ENCODE results near the gene PCARE.

Gene PCARE

GRCh38 chr2:29035016-29035745 is 39.1 kb downstream of the PCARE start:
- H3K9me3 ChIP-seq (ENCODE audit: insufficient read depth, low read depth, low read length) = no peaks in the 10 kb centered on the region
- H3K79me2 ChIP-seq (ENCODE audit: insufficient read depth, low read length) = no peaks in the 10 kb centered on the region
- H3K4me1 ChIP-seq (ENCODE audit: insufficient read depth, low read length, poor library complexity, severe bottlenecking) = peaks cover 37% of the 10 kb centered on the region
- H3K27me3 ChIP-seq (ENCODE audit: insufficient read depth, low read length, poor library complexity, severe bottlenecking) = no peaks in the 10 kb centered on the region
- no peak overlapping the region for H2AFZ ChIP-seq (ENCODE audit: low read length)
- H3K36me3 ChIP-seq (ENCODE audit: insufficient read depth, low read length) = no peaks in the 10 kb centered on the region
- no peaks in the 10 kb centered on the region for H4K20me1 ChIP-seq (ENCODE audit: insufficient read depth, low read length, poor library complexity, severe bottlenecking)
- no peak for TF ChIP-seq CTCF (conservative IDR thresholded peaks at IDR 0.05; ENCODE audit: low read length)
- no peak for TF ChIP-seq EZH2phosphoT487 (IDR thresholded peaks at IDR 0.05; ENCODE audit: borderline replicate concordance)
- H3K9ac ChIP-seq (ENCODE audit: low read depth, low read length, poor library complexity, severe bottlenecking) = no peak overlapping the region
- no peak overlapping the region for H3K4me3 ChIP-seq (ENCODE audit: low read length, poor library complexity, severe bottlenecking)
- no peaks in the 10 kb centered on the region for H3F3A ChIP-seq (ENCODE audit: low read depth)
- H3K4me2 ChIP-seq (ENCODE audit: low read depth, low read length, poor library complexity, severe bottlenecking) = peak overlapping the region; percentile 47
- no peaks in the 10 kb centered on the region for H3K9me2 ChIP-seq (replicated peaks; ENCODE audit: low read depth, low read length)

- Histone ChIP-seq H3K4me1 (ENCODE audit: insufficient read depth, low read length, poor library complexity, severe bottlenecking) (peaks cover 37% of the 10 kb centered on the region), H3K79me2 (ENCODE audit: insufficient read depth, low read length) (no peaks in the 10 kb centered on the region), H4K20me1 (ENCODE audit: insufficient read depth, low read length, poor library complexity, severe bottlenecking) (no peaks in the 10 kb centered on the region), H3K9ac (ENCODE audit: low read depth, low read length, poor library complexity, severe bottlenecking) (peak overlapping the region; percentile 24), H3K9me2 (replicated peaks; ENCODE audit: low read depth, low read length) (no peaks in the 10 kb centered on the region), H3K4me2 (ENCODE audit: low read depth, low read length, poor library complexity, severe bottlenecking) (peak overlapping the region; percentile 49), H3K9me3 (ENCODE audit: insufficient read depth, low read depth, low read length) (no peaks in the 10 kb centered on the region), H2AFZ (ENCODE audit: low read length) (no peak overlapping the region), H3K36me3 (ENCODE audit: insufficient read depth, low read length) (no peaks in the 10 kb centered on the region), H3K4me3 (ENCODE audit: low read length, poor library complexity, severe bottlenecking) (peak overlapping the region; percentile 28), H3K27me3 (ENCODE audit: insufficient read depth, low read length, poor library complexity, severe bottlenecking) (no peaks in the 10 kb centered on the region), H3F3A (ENCODE audit: low read depth) (no peaks in the 10 kb centered on the region)
- TF ChIP-seq CTCF (conservative IDR thresholded peaks at IDR 0.05; ENCODE audit: low read length) (no peak), EZH2phosphoT487 (IDR thresholded peaks at IDR 0.05; ENCODE audit: borderline replicate concordance) (no peak)
These were observed 40.7 kb downstream of the PCARE start for GRCh38 chr2:29033656-29034055.

- Histone ChIP-seq H4K20me1 (ENCODE audit: insufficient read depth, low read length, poor library complexity, severe bottlenecking) (no peaks in the 10 kb centered on the region), H2AFZ (ENCODE audit: low read length) (0 out of 2 replicates have a peak overlapping the region, but pooled peaks have one; percentile 2), H3K27me3 (ENCODE audit: insufficient read depth, low read length, poor library complexity, severe bottlenecking) (no peaks in the 10 kb centered on the region), H3K79me2 (ENCODE audit: insufficient read depth, low read length) (no peaks in the 10 kb centered on the region), H3F3A (ENCODE audit: low read depth) (no peaks in the 10 kb centered on the region), H3K9me3 (ENCODE audit: insufficient read depth, low read depth, low read length) (no peaks in the 10 kb centered on the region), H3K36me3 (ENCODE audit: insufficient read depth, low read length) (no peaks in the 10 kb centered on the region), H3K4me1 (ENCODE audit: insufficient read depth, low read length, poor library complexity, severe bottlenecking) (peaks cover 37% of the 10 kb centered on the region), H3K9me2 (replicated peaks; ENCODE audit: low read depth, low read length) (no peaks in the 10 kb centered on the region), H3K4me2 (ENCODE audit: low read depth, low read length, poor library complexity, severe bottlenecking) (peak overlapping the region; percentile 49), H3K4me3 (ENCODE audit: low read length, poor library complexity, severe bottlenecking) (peak overlapping the region; percentile 28), H3K9ac (ENCODE audit: low read depth, low read length, poor library complexity, severe bottlenecking) (peak overlapping the region; percentile 24)
- TF ChIP-seq EZH2phosphoT487 (IDR thresholded peaks at IDR 0.05; ENCODE audit: borderline replicate concordance) = no peak
- TF ChIP-seq CTCF (conservative IDR thresholded peaks at IDR 0.05; ENCODE audit: low read length) = no peak
These were observed 41.2 kb downstream of the PCARE start for GRCh38 chr2:29033172-29033571.

All from Loucy (cell line).